ENCODE measurements around the gene BRK1.
"Not testable (repeated sequence)": the region's sequence is repeated elsewhere in the genome, so short reads cannot be mapped to it uniquely, and the experiment has no call there.

BRK1 gene

GRCh38 chr3:10115326-10116137 lies at the start of gene BRK1:
Gene BRK1, plus strand, starts transcription at chr3:10115675. Its CDS starts 27 bp downstream, at chr3:10115702.
- DNase-seq (ENCODE audit: low read depth in 3 of 3) = peak; percentile 86 to 94 (median 89)

- not testable (repeated sequence) for DNase-seq (ENCODE audit: low read depth in 3 of 3)
These were observed 45.4 kb upstream of the BRK1 start for GRCh38 chr3:10070077-10070476.

- no peak for DNase-seq (ENCODE audit: low read depth in 3 of 3)
These were observed 40.8 kb upstream of the BRK1 start for GRCh38 chr3:10074666-10075065.

GRCh38 chr3:10081871-10082270 lies 33.6 kb upstream of the BRK1 start:
- no peak for DNase-seq (ENCODE audit: low read depth in 3 of 3)

- no peak for DNase-seq (ENCODE audit: low read depth in 3 of 3)
These were observed 29.7 kb upstream of the BRK1 start for GRCh38 chr3:10085738-10086137.

GRCh38 chr3:10088256-10088655 lies 27.2 kb upstream of the BRK1 start:
- no peak for DNase-seq (ENCODE audit: low read depth in 3 of 3)

GRCh38 chr3:10090179-10090578 lies 25.3 kb upstream of the BRK1 start:
- no peak for DNase-seq (ENCODE audit: low read depth in 3 of 3)

GRCh38 chr3:10090774-10091173 lies 24.7 kb upstream of the BRK1 start:
- not testable (repeated sequence) for DNase-seq (ENCODE audit: low read depth in 3 of 3)

- DNase-seq (ENCODE audit: low read depth in 3 of 3) = not testable (repeated sequence)
These were observed 24.1 kb upstream of the BRK1 start for GRCh38 chr3:10091387-10091786.

GRCh38 chr3:10093678-10094077 lies 21.8 kb upstream of the BRK1 start:
- no peak for DNase-seq (ENCODE audit: low read depth in 3 of 3)

GRCh38 chr3:10099041-10099440 lies 16.4 kb upstream of the BRK1 start:
- no peak for DNase-seq (ENCODE audit: low read depth in 3 of 3)

- no peak for DNase-seq (ENCODE audit: low read depth in 3 of 3)
These were observed 8.6 kb upstream of the BRK1 start for GRCh38 chr3:10106919-10107318.

GRCh38 chr3:10108091-10108490 lies 7.4 kb upstream of the BRK1 start, which contains the start of gene FANCD2OS:
Gene FANCD2OS, minus strand, starts transcription at chr3:10108255. Its CDS starts 3,481 bp downstream, at chr3:10104774.
- no peak for DNase-seq (ENCODE audit: low read depth in 3 of 3)

- DNase-seq (ENCODE audit: low read depth in 3 of 3) = no peak
These were observed 624 bp downstream of the BRK1 start for GRCh38 chr3:10116138-10116460.

GRCh38 chr3:10116928-10117327 lies 1.5 kb downstream of the BRK1 start:
- DNase-seq (ENCODE audit: low read depth in 3 of 3) = no peak

GRCh38 chr3:10119376-10119775 lies 3.9 kb downstream of the BRK1 start:
- no peak for DNase-seq (ENCODE audit: low read depth in 3 of 3)

- DNase-seq (ENCODE audit: low read depth in 3 of 3) = no peak
These were observed 5.6 kb downstream of the BRK1 start for GRCh38 chr3:10121064-10121463.

- DNase-seq (ENCODE audit: low read depth in 3 of 3) = no peak
These were observed 7.2 kb downstream of the BRK1 start for GRCh38 chr3:10122724-10123123.

- DNase-seq (ENCODE audit: low read depth in 3 of 3) = not testable (repeated sequence)
These were observed 20.4 kb downstream of the BRK1 start for GRCh38 chr3:10135872-10136271.

GRCh38 chr3:10136426-10137005 lies 21.0 kb downstream of the BRK1 start:
- no peak for DNase-seq (ENCODE audit: low read depth in 3 of 3)

GRCh38 chr3:10137178-10137577 lies 21.7 kb downstream of the BRK1 start:
- no peak for DNase-seq (ENCODE audit: low read depth in 3 of 3)

GRCh38 chr3:10140996-10141546 lies 25.6 kb downstream of the BRK1 start:
- DNase-seq (ENCODE audit: low read depth in 3 of 3) = no peak

All from stimulated activated CD4-positive, alpha-beta T cell treated with anti-CD3 and anti-CD28 coated beads, TNF-alpha, amount 100 ng/mL, for 24 hours (primary cell).